Neuronal stem cell (in vitro differentiated cells): Measurements from ENCODE around the gene GOLIM4.
"Not testable (repeated sequence)": the region's sequence is repeated elsewhere in the genome, so short reads cannot be mapped to it uniquely, and the experiment has no call there.

ENCODE experiments used
- DNase-seq: peaks from one replicate; pipeline ENCODE4 v3.0.0-alpha.2; 2013; ENCODE audit warnings: low spot score
- H2AFZ ChIP-seq: one replicate; pipeline ENCODE4 v1.6.1; 2013; ENCODE audit warnings: mild to moderate bottlenecking, low read length, inconsistent platforms
- H2AK5ac ChIP-seq: 2 replicates; pipeline ENCODE4 v1.6.1; 2013; ENCODE audit warnings: low read depth, mild to moderate bottlenecking, inconsistent platforms, low read length, moderate library complexity, mixed read lengths
- H2BK120ac ChIP-seq: 2 replicates; pipeline ENCODE4 v1.6.1; 2013; ENCODE audit warnings: low read depth, mild to moderate bottlenecking, inconsistent platforms, low read length, moderate library complexity, mixed read lengths
- H2BK12ac ChIP-seq: one replicate; pipeline ENCODE4 v1.6.1; 2013; ENCODE audit warnings: low read length, inconsistent platforms
- H2BK15ac ChIP-seq: 2 replicates; pipeline ENCODE4 v1.6.1; 2013; ENCODE audit warnings: mild to moderate bottlenecking, low read length, inconsistent platforms, mixed read lengths
- H2BK5ac ChIP-seq: one replicate; pipeline ENCODE4 v1.6.1; 2013; ENCODE audit warnings: inconsistent platforms, mild to moderate bottlenecking, low read length, moderate library complexity
- H3K14ac ChIP-seq: one replicate; pipeline ENCODE4 v1.6.1; 2013; ENCODE audit warnings: low read length, inconsistent platforms
- H3K18ac ChIP-seq: 2 replicates; pipeline ENCODE4 v1.6.1; 2013; ENCODE audit warnings: low read length, inconsistent platforms
- H3K23ac ChIP-seq: 2 replicates; pipeline ENCODE4 v1.6.1; 2013; ENCODE audit warnings: low read depth, mild to moderate bottlenecking, mixed read lengths, low read length, inconsistent platforms; ENCODE audit not compliant: poor library complexity
- H3K27ac ChIP-seq: replicated peaks from 3 replicates; pipeline ENCODE4 v1.5.1; 2013; ENCODE audit warnings: low read length, inconsistent platforms
- H3K27me3 ChIP-seq, 3 experiments: 2 replicates each; pipeline ENCODE4 v1.6.1; 2013; ENCODE audit warnings: low read length in 3 of 3, mild to moderate bottlenecking in 2 of 3, inconsistent platforms in 1 of 3, low read depth in 1 of 3, mixed read lengths in 1 of 3, moderate library complexity in 1 of 3; ENCODE audit not compliant: control insufficient read depth in 3 of 3, insufficient read depth in 3 of 3
- H3K36me3 ChIP-seq, 2 donors: replicated peaks in 1 of 2; 2 replicates each; pipeline ENCODE4 v1.6.1; 2013; ENCODE audit warnings: low read length in 2 of 2; ENCODE audit not compliant: control insufficient read depth in 2 of 2, insufficient read depth in 2 of 2
- H3K4ac ChIP-seq: 2 replicates; pipeline ENCODE4 v1.6.1; 2013; ENCODE audit warnings: inconsistent platforms, mild to moderate bottlenecking, low read length, moderate library complexity
- H3K4me1 ChIP-seq, 2 donors: 1 replicate in 1 of 2; 2 replicates in 1 of 2; pipeline ENCODE4 v1.6.1; 2013; ENCODE audit warnings: low read length in 2 of 2, low read depth in 1 of 2; ENCODE audit not compliant: control insufficient read depth in 2 of 2, insufficient read depth in 1 of 2
- H3K4me2 ChIP-seq: one replicate; pipeline ENCODE4 v1.6.1; 2013; ENCODE audit warnings: mild to moderate bottlenecking, low read length, inconsistent platforms; ENCODE audit not compliant: insufficient read depth, poor library complexity, severe bottlenecking
- H3K4me3 ChIP-seq, 2 donors: 2 replicates each; pipeline ENCODE4 v1.5.1; 2013; ENCODE audit warnings: low read length in 2 of 2, mild to moderate bottlenecking in 2 of 2, inconsistent platforms in 1 of 2, moderate library complexity in 1 of 2
- H3K79me1 ChIP-seq: one replicate; pipeline ENCODE4 v1.6.1; 2013; ENCODE audit warnings: low read depth, mild to moderate bottlenecking, inconsistent platforms, low read length, moderate library complexity
- H3K9ac ChIP-seq: one replicate; pipeline ENCODE4 v1.6.1; 2013; ENCODE audit warnings: mild to moderate bottlenecking, low read depth, low read length, inconsistent platforms; ENCODE audit not compliant: poor library complexity
- H3K9me3 ChIP-seq, 2 donors: replicated peaks in 1 of 2; 2 replicates each; pipeline versions ENCODE3 to v1.6.1; 2013; ENCODE audit warnings: low read length in 2 of 2, mild to moderate bottlenecking in 2 of 2, inconsistent platforms in 1 of 2, low read depth in 1 of 2, mixed read lengths in 1 of 2, moderate library complexity in 1 of 2; ENCODE audit not compliant: control insufficient read depth in 2 of 2, insufficient read depth in 1 of 2
- H4K8ac ChIP-seq: one replicate; pipeline ENCODE4 v1.6.1; 2013; ENCODE audit warnings: low read depth, mild to moderate bottlenecking, inconsistent platforms, low read length, moderate library complexity
- H4K91ac ChIP-seq: one replicate; pipeline ENCODE4 v1.6.1; 2013; ENCODE audit warnings: low read length, low read depth, mild to moderate bottlenecking, inconsistent platforms; ENCODE audit not compliant: poor library complexity
- WGBS, 2 donors: extraction: QIAGEN DNeasy Blood & Tissue Kit; methylation state at CpG; one replicate each; pipeline ENCODE4 v1.1.7; 2013; ENCODE audit warnings: missing lambda C conversion rate in 2 of 2, mixed read lengths in 1 of 2; ENCODE audit not compliant: insufficient read length in 2 of 2, insufficient replicate concordance in 1 of 2; ENCODE audit errors: extremely low coverage in 2 of 2; 5-methylcytosine and 5-hydroxymethylcytosine counted together

Gene GOLIM4

DNA sequence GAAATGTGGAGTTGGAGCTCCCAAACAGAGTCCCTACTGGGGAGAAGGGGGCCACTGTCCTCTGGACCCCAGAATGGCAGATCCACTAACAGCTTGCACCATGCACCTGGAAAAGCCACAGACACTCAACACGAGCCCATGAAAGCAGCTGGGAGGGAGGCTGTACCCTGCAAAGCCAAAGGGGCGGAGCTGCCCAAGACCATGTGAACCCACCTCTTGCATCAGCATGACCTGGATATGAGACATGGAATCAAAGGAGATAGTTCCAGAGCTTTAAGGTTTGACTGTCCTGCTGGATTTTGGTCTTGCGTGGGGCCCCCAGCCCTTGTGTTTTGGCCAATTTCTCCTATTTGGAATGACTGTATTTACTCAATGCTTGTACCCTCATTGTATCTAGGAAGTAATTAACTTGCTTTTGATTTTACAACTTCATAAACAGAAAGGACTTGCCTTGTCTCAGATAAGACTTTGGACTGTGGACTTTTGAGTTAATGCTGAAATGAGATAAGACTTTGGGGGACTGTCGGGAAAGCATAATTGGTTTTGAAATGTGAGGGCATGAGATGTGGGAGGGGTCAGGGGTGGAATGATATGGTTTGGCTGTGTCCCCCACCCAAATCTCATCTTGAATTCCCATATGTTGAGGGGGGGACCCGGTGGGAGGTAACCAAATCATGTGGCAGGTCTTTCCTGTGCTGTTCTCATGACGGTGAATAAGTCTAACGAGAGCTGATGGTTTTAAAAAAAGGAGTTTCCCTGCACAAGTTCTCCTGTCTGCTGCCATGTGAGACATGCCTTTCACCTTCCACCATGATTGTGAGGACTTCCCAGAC is 39.1 kb downstream of the GOLIM4 start:
- not testable (repeated sequence) for H3K79me1 ChIP-seq, H4K91ac ChIP-seq, DNase-seq, H2BK5ac ChIP-seq, H3K4me3 ChIP-seq, H3K4me1 ChIP-seq, H3K9ac ChIP-seq, H3K36me3 ChIP-seq, H2BK15ac ChIP-seq, H2BK120ac ChIP-seq, H3K18ac ChIP-seq, H3K4ac ChIP-seq, H4K8ac ChIP-seq, H3K4me2 ChIP-seq, H2AK5ac ChIP-seq, H3K27me3 ChIP-seq, H2AFZ ChIP-seq, H2BK12ac ChIP-seq, H3K23ac ChIP-seq, H3K27ac ChIP-seq, H3K14ac ChIP-seq
- H3K9me3 ChIP-seq = peaks cover 0 to 16% of the 10 kb centered on the region in 2 donors
- no CpG with 5 or more reads among the region's 7 CpGs for WGBS, 2 donors

- H3K9me3 ChIP-seq = peaks cover 0 to 16% of the 10 kb centered on the region in 2 donors
- no peaks in the 10 kb centered on the region for H3K79me1 ChIP-seq
- no peak overlapping the region for H3K18ac ChIP-seq
- H3K23ac ChIP-seq = no peak overlapping the region
- no peak overlapping the region for H3K4me3 ChIP-seq
- no peak overlapping the region for H3K9ac ChIP-seq
- H3K4me1 ChIP-seq = no peaks in the 10 kb centered on the region
- no peak overlapping the region for H2AFZ ChIP-seq
- no peak overlapping the region for H2BK15ac ChIP-seq
- DNase-seq = no peak
- no peak overlapping the region for H3K27ac ChIP-seq
- no peak overlapping the region for H4K8ac ChIP-seq
- no peak overlapping the region for H2AK5ac ChIP-seq
- 100% methylated on average over 1 of the region's 5 CpGs; no CpG with 5 or more reads in 1 of the 2 donors for WGBS, 2 donors
- H3K14ac ChIP-seq = no peak overlapping the region
- no peak overlapping the region for H2BK12ac ChIP-seq
- H3K4ac ChIP-seq = no peak overlapping the region
- H3K36me3 ChIP-seq = no peaks in the 10 kb centered on the region
- H3K4me2 ChIP-seq = no peak overlapping the region
- no peaks in the 10 kb centered on the region for H3K27me3 ChIP-seq
- H4K91ac ChIP-seq = no peak overlapping the region
- H2BK120ac ChIP-seq = no peak overlapping the region
- no peak overlapping the region for H2BK5ac ChIP-seq
Measured at GRCh38 chr3:168054447-168054846, 41.3 kb downstream of the GOLIM4 start.

GRCh38 chr3:168053115-168053514 is 42.6 kb downstream of the GOLIM4 start:
- H3K27ac ChIP-seq = no peak overlapping the region
- no peak overlapping the region for H2BK15ac ChIP-seq
- no peak overlapping the region for H3K4ac ChIP-seq
- H3K18ac ChIP-seq = no peak overlapping the region
- H3K4me1 ChIP-seq = peaks cover 0 to 2% of the 10 kb centered on the region in 2 donors
- H2AK5ac ChIP-seq = no peak overlapping the region
- H3K4me2 ChIP-seq = no peak overlapping the region
- H2BK5ac ChIP-seq = no peak overlapping the region
- H3K14ac ChIP-seq = no peak overlapping the region
- no peak overlapping the region for H2BK12ac ChIP-seq
- H3K27me3 ChIP-seq = no peaks in the 10 kb centered on the region
- H3K4me3 ChIP-seq = no peak overlapping the region
- H3K23ac ChIP-seq = no peak overlapping the region
- no peaks in the 10 kb centered on the region for H3K79me1 ChIP-seq
- H3K9ac ChIP-seq = no peak overlapping the region
- H4K91ac ChIP-seq = no peak overlapping the region
- H3K9me3 ChIP-seq = peaks cover 0 to 16% of the 10 kb centered on the region in 2 donors
- no peaks in the 10 kb centered on the region for H3K36me3 ChIP-seq
- no peak overlapping the region for H2BK120ac ChIP-seq
- DNase-seq = no peak
- no CpG with 5 or more reads among the region's 2 CpGs for WGBS, 2 donors
- H2AFZ ChIP-seq = no peak overlapping the region
- no peak overlapping the region for H4K8ac ChIP-seq

GRCh38 chr3:168052515-168052914 is 43.2 kb downstream of the GOLIM4 start:
- peaks cover 0 to 16% of the 10 kb centered on the region in 2 donors for H3K9me3 ChIP-seq

More at GRCh38 chr3:168052515-168052914, 43.2 kb downstream of the GOLIM4 start:
- Histone ChIP-seq H2AFZ (no peak overlapping the region), H4K8ac (no peak overlapping the region), H2BK120ac (no peak overlapping the region), H2BK12ac (no peak overlapping the region), H3K4me2 (no peak overlapping the region), H3K4me1 (peaks cover 0 to 2% of the 10 kb centered on the region in 2 donors), H3K4ac (no peak overlapping the region), H3K27ac (no peak overlapping the region), H3K23ac (no peak overlapping the region), H4K91ac (no peak overlapping the region), H3K14ac (no peak overlapping the region), H3K79me1 (no peaks in the 10 kb centered on the region), H3K9ac (no peak overlapping the region), H2AK5ac (no peak overlapping the region), H3K36me3 (no peaks in the 10 kb centered on the region), H2BK15ac (no peak overlapping the region), H3K27me3 (no peaks in the 10 kb centered on the region), H3K18ac (no peak overlapping the region), H2BK5ac (no peak overlapping the region), H3K4me3 (no peak overlapping the region)
- DNase-seq = no peak
- WGBS, 2 donors = no CpG with 5 or more reads among the region's 2 CpGs
